ENCODE results near the gene CLRN2. TPM values are rescaled to one million over a fixed set of nuclear protein-coding genes. Genes with fewer than 3 reads are reported as not detected.

Gene CLRN2
- total RNA-seq, 1 experiment from 2014 or later: not detected

- H3K23me2 ChIP-seq (ENCODE audit: insufficient read length, low read depth, low read length, poor library complexity, severe bottlenecking): peaks cover 3% of the 10 kb centered on the region
- no CpG with 5 or more reads among the region's 4 CpGs for WGBS (ENCODE audit: extremely low coverage, insufficient read length, low lambda C conversion rate)
Observed at GRCh38 chr4:17493619-17494018, 21.3 kb upstream of the CLRN2 start.

More at GRCh38 chr4:17493619-17494018, 21.3 kb upstream of the CLRN2 start:
- H3K4me1 ChIP-seq (ENCODE audit: insufficient read depth, low read length): no peaks in the 10 kb centered on the region
- no peak overlapping the region for H4K5ac ChIP-seq (ENCODE audit: insufficient read length, low read depth, low read length)
- H3K56ac ChIP-seq (ENCODE audit: insufficient read length, low read depth, low read length): no peak overlapping the region
- no peaks in the 10 kb centered on the region for H3K79me1 ChIP-seq (ENCODE audit: insufficient read depth, low read depth, low read length, poor library complexity, severe bottlenecking)
- H3K9ac ChIP-seq (ENCODE audit: extremely low read depth, insufficient read length, low read length): no peak overlapping the region
- no peaks in the 10 kb centered on the region for H3K79me2 ChIP-seq (ENCODE audit: insufficient read depth, low read length)
- Mint-ChIP-seq H3K4me1 (peaks cover 11 to 16% of the 10 kb centered on the region in 2 experiments), H3K4me3 (no peak overlapping the region), H3K36me3 (ENCODE audit: insufficient read depth in 1 of 3, low read depth in 3 of 3) (peaks cover 8 to 24% (median 12%) of the 10 kb centered on the region in 3 experiments; a peak in 6 of 7 replicates), H3K27me3 (ENCODE audit: low read depth) (no peaks in the 10 kb centered on the region), H3K9me3 (no peaks in the 10 kb centered on the region), H3K27ac (no peak overlapping the region)
- H3K4me2 ChIP-seq (ENCODE audit: insufficient read depth, insufficient read length, low read length): no peak overlapping the region
- no peaks in the 10 kb centered on the region for H3K27me3 ChIP-seq (ENCODE audit: insufficient read depth, low read length)
- H2AK5ac ChIP-seq (ENCODE audit: insufficient read length, low read length): no peak overlapping the region
- H2BK120ac ChIP-seq (ENCODE audit: low read depth, low read length, poor library complexity, severe bottlenecking): no peak overlapping the region
- no peak overlapping the region for H3K18ac ChIP-seq (ENCODE audit: insufficient read length, low read depth, low read length)
- no peak overlapping the region for H2AFZ ChIP-seq (ENCODE audit: low read length)
- no peak overlapping the region for H3K4ac ChIP-seq (ENCODE audit: low read depth, low read length)
- no peak overlapping the region for H4K8ac ChIP-seq (replicated peaks; ENCODE audit: insufficient read length, low read depth, low read length)
- no peak overlapping the region for H3K27ac ChIP-seq (ENCODE audit: insufficient read length, low read depth, low read length)
- H2BK15ac ChIP-seq (ENCODE audit: low read depth, low read length): no peak overlapping the region
- H2BK5ac ChIP-seq (ENCODE audit: insufficient read length, low read length): no peak overlapping the region
- H2BK12ac ChIP-seq (ENCODE audit: insufficient read length, low read depth, low read length): no peak overlapping the region
- H3T11ph ChIP-seq (ENCODE audit: low read length): no peak overlapping the region
- no peak overlapping the region for H3K14ac ChIP-seq (ENCODE audit: insufficient read depth, low read length)
- TF ChIP-seq, protein P1, sequence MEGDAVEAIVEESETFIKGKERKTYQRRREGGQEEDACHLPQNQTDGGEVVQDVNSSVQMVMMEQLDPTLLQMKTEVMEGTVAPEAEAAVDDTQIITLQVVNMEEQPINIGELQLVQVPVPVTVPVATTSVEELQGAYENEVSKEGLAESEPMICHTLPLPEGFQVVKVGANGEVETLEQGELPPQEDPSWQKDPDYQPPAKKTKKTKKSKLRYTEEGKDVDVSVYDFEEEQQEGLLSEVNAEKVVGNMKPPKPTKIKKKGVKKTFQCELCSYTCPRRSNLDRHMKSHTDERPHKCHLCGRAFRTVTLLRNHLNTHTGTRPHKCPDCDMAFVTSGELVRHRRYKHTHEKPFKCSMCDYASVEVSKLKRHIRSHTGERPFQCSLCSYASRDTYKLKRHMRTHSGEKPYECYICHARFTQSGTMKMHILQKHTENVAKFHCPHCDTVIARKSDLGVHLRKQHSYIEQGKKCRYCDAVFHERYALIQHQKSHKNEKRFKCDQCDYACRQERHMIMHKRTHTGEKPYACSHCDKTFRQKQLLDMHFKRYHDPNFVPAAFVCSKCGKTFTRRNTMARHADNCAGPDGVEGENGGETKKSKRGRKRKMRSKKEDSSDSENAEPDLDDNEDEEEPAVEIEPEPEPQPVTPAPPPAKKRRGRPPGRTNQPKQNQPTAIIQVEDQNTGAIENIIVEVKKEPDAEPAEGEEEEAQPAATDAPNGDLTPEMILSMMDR (conservative IDR thresholded peaks at IDR 0.05): no peak
- no peak overlapping the region for H3K23ac ChIP-seq (ENCODE audit: insufficient read length, low read depth, low read length)
- H2BK20ac ChIP-seq (ENCODE audit: low read depth, low read length, poor library complexity, severe bottlenecking): no peak overlapping the region
- no peak overlapping the region for H4K91ac ChIP-seq (ENCODE audit: insufficient read length, low read depth, low read length)
- H3K9me3 ChIP-seq (ENCODE audit: control insufficient read depth, low read depth, low read length): no peaks in the 10 kb centered on the region
- no peak for DNase-seq
- H4K20me1 ChIP-seq (ENCODE audit: control insufficient read depth, insufficient read depth, insufficient read length): peaks cover 3% of the 10 kb centered on the region

Data from H9 (cell line).